COLO668 (cell line): Measurements from ENCODE around the gene LCMT1.
"Not testable (repeated sequence)": the region's sequence is repeated elsewhere in the genome, so short reads cannot be mapped to it uniquely, and the experiment has no call there.

ENCODE experiments used
- DNase-seq: peaks from one replicate; lab custom pipeline; 2025; ENCODE audit not compliant: unreplicated experiment; lab: John Stamatoyannopoulos, UW

The LCMT1 gene

DNA sequence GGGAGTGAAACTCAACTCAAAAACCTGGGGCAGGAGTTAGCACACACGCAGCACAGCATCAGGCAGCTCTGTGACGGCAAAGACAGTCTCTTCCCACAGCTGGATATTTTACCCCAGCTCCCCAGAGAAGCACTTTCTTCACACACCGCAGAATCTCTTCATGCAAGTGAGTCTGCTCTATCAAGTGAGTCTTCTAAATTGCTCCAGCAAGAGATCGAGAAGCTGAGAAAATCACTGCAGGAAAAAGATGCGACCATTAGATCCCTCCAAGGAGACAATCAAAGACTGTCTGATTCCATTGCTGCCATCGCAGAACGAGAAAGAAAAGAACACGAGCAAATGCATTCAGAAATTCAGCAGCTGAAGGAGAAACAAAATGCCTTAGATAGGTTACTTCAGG lies 16.9 kb upstream of the LCMT1 start:
- no peak for DNase-seq

GRCh38 chr16:25095636-25096035 lies 15.9 kb upstream of the LCMT1 start:
- no peak for DNase-seq

GRCh38 chr16:25097276-25097975 lies 14.1 kb upstream of the LCMT1 start:
- DNase-seq: no peak

GRCh38 chr16:25100511-25100910 lies 11.0 kb upstream of the LCMT1 start:
- no peak for DNase-seq

DNA sequence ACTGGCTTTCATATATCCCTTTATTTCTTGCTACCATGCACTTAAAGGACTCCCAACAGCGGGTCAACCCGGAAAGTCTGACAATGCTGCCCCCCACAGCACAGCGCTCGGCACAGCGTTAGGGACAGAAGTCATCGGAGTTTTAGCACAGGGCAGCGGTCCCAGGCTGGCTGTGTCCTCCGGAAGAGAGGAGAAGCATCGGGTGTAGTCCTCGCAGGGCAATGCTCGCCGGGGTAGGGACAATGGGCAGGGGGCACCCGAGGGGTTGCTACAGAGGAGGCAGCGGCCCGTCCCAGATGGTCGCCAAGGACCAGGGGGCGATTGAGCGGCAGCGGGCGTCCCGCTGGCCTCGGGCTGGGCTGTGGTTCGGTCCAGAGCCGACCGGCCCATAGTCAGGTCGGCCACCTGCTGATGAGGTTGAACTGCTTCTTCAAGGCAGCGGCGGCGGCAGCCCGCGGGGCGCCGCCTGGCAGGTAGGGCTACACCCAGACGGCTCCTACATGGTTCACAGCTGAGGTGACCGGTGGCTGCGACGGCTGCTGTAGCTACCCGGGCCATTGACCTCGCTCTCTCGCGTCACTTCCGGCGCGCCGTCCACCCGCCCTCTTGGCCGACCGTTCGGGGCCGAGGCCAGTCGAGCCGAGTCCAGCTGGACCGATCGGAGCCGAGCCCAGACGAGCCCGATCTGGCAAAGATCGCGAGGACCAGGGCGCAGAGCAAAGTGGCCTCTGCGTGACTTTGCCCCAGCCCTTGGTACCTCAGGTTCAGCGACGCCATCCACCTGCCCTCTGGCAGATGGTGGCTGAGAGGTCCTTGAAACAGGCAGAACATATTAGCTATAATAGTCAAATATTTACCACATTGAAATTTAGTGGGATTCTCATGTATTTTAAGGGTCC lies 4.7 kb upstream of the LCMT1 start:
- DNase-seq: peak; percentile 92

- no peak for DNase-seq
These were observed 4.1 kb upstream of the LCMT1 start for GRCh38 chr16:25107466-25107792.

- peak; percentile 9 for DNase-seq
These were observed 3.5 kb upstream of the LCMT1 start for GRCh38 chr16:25108054-25108453.

- no peak for DNase-seq
These were observed 1.9 kb upstream of the LCMT1 start for GRCh38 chr16:25109643-25110042.

DNA sequence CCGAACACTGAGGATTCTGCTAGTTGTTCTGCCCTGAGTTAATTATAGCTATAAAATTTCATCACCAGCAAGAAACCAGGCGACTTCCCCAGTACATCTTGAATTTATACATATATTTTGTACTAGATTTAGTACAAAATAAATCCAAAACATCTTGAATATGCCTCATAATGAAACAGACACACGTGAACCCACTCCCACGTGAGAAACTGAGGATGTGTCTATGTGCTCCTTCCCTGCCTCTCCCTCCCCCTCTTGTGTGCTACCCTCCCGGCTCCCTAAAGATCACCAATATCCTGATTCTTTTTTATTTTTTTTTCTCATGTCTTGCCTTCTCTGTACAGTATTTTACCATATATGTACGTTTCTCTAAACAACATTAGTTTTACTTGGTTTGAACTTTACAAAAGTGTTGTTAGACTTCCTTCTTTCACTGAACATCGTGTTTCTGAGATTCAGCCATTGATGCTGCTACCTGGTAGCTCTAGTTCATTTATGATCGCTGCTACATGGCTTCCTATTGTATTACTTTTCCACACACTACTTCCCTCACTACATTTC lies 1.1 kb upstream of the LCMT1 start:
- DNase-seq: no peak

DNA sequence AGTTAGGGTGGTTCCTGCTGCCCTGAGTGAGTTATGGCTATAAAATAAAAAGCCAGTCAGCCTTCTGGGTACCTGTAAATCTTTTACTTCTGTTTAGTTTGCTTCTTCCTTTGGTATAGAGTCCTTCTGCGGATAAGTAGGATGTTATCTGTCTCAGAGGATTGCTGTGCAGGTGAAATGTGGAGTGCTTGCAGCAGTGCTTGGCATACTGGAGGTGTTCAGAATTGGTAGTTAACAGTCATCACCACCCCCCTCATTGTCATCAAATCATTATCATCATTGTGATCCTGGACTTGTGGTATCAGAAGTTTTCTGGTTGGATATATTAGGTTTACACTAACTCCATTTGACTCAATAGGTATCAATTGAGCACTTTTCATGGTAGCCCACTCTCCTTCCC lies 2.6 kb downstream of the LCMT1 start:
- no peak for DNase-seq

- no peak for DNase-seq
These were observed 7.5 kb downstream of the LCMT1 start for GRCh38 chr16:25118851-25119578.

- DNase-seq: no peak
These were observed 10.5 kb downstream of the LCMT1 start for GRCh38 chr16:25121824-25122600.

DNA sequence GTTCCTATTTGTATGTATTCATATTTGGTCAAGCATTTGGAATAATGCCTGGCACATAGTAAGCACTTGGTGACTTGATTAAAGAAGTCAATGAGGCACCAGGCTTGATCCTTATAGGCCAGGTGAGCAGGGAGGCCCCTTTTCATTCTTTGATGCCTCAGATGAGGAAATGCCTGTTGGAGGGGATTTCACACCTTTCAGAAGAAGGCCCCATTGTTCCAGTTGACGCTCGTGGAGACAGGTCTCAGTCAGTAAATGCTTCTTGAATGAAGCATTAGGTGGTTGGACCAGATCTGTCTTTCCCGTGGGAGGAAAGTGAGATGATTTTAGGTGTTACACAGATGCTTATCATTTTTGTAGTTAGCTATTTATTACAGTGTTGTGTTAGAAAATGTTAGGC lies 13.0 kb downstream of the LCMT1 start:
- no peak for DNase-seq

DNA sequence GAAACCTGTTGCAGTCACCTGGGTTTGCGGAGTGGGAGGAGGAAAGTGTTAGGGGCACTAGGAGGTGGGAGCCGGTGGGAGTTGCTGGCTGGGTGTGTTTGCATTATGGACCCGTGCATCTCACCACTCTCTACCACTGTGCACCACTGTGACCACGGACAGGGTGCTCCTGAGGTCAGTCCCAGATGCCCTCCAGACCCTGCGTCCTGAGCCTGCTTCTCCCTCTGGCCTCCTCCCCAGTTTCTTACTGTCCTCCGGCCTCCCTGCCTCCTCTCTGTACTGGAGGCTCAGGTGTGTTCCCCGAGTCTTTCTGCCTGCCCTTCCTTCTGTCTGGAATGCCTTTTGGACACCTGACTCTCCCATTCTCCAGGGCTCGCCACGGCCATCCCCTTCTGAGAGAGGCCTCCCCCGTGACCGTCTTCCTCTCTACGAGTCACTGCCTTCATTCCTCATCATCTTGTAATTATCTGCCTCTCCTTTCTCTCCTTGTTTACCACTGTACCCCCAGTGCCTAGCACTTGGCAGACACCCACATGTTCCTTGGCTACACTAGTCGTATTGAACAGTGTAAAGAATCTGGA lies 14.6 kb downstream of the LCMT1 start:
- not testable (repeated sequence) for DNase-seq

- DNase-seq: no peak
These were observed 15.3 kb downstream of the LCMT1 start for GRCh38 chr16:25126820-25127232.

GRCh38 chr16:25132751-25133150 lies 21.2 kb downstream of the LCMT1 start:
- DNase-seq: not testable (repeated sequence)

- DNase-seq: no peak
These were observed 22.7 kb downstream of the LCMT1 start for GRCh38 chr16:25134166-25134700.

DNA sequence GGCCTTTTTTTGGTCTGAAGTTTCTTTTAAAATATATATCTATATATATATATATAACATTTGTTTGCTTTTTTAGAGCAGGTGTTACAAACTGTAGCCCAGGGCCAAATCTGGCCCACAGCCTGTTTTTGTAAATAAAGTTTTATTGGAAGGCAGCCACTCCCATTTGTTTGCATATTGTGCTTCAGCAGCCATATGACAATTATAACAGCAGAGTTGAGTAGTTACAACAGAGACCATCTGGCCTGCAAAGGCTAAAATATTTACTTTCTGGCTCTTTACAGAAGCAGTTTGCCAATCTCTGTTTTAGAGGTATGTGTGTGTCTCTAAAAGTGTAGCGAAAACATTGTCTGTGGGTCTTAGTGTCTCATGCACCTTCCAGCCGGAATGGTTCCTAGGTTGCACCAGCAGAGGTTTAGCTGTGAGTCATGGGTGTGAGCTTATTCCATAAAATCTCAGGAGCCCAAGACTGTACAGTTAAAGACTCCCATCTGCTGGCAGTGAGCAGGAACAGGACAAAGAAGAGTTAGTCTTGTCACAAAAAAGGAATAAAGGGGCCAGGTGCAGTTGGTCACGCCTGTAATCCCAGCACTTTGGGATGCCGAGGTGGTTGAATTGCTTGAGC lies 23.8 kb downstream of the LCMT1 start:
- DNase-seq: peak; percentile 18

- no peak for DNase-seq
These were observed 26.6 kb downstream of the LCMT1 start for GRCh38 chr16:25138130-25138529.

- DNase-seq: no peak
These were observed 28.9 kb downstream of the LCMT1 start for GRCh38 chr16:25140459-25140858.
